NCI-H748 treated with DMSO at 0.1 percent for 48 hours (cell line): Measurements from ENCODE around the gene PLEKHA4.
A peak's percentile ranks its signal among the peaks of the same experiment; 100 is the strongest.
"Not testable (repeated sequence)": the region's sequence is repeated elsewhere in the genome, so short reads cannot be mapped to it uniquely, and the experiment has no call there.

Experiments used
- DNase-seq: peaks from one replicate; lab custom pipeline; 2025; lab: John Stamatoyannopoulos, UW

The PLEKHA4 gene

DNA sequence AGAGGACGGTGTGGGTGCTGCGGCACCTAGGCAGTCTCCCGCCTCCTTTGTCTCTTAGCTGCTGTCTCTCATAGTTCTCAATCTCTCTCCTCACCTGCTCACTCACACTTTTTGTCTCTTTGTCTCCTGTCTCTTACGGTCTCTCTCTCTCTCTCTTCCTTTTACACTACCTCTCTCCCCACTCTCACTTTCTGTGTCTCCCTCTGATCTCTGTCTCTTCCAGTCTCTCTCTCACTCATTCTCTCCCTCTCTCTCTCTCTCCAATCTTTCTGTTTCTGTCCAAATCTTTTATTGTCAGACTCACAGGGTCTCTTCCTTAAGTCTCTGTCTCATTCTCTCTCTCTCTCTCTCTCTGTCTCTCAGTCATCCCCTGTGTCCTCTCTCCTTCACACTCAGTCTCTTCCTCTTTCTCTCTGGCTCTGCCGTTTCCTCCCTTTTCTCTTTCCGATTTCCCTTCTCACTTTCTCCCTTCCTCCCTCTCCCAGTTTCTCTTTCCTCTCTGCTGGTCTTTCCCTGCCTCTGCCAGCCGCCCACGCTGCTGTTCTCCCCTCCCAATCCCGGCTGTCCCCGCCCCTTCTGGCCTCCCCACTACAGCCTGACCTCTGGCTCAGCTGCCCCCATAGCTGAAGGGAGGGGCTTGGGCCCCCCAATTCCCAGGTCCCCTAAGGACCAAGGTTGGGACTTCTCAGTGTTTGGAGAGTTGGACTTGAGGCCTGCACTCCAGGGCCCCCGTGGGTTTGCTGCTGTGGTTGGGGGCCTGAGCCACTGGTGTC is at the start of gene PLEKHA4:
TSS of gene PLEKHA4 (minus strand) at position 504 of the 773 bp plus-strand sequence. CDS start 997 bp downstream, outside the sequence.
- no peak for DNase-seq

DNA sequence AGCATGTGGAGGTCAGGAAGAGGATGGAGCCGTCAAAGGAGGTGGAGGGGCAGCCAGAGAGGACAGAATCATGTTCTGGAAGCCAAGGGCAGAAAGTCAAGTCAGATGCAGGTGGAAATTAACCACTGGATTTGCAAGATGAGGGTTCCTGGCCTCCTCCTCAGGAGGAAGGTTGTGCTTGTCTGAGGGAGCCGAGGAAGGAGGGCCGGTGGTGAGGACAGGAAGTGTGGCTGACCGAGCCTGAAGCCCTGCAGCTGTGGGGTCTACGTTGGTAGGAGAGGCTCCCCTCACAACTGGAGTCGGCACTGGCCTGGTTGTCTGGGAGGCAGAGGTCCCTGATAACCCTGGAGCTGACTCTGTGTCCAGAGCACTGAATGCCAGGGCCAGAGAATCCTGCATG is 49.7 kb upstream of the PLEKHA4 start:
- no peak for DNase-seq

- DNase-seq = no peak
Observed at GRCh38 chr19:48915757-48916156, 47.3 kb upstream of the PLEKHA4 start.

- DNase-seq = no peak
Observed at GRCh38 chr19:48914181-48914580, 45.8 kb upstream of the PLEKHA4 start.

DNA sequence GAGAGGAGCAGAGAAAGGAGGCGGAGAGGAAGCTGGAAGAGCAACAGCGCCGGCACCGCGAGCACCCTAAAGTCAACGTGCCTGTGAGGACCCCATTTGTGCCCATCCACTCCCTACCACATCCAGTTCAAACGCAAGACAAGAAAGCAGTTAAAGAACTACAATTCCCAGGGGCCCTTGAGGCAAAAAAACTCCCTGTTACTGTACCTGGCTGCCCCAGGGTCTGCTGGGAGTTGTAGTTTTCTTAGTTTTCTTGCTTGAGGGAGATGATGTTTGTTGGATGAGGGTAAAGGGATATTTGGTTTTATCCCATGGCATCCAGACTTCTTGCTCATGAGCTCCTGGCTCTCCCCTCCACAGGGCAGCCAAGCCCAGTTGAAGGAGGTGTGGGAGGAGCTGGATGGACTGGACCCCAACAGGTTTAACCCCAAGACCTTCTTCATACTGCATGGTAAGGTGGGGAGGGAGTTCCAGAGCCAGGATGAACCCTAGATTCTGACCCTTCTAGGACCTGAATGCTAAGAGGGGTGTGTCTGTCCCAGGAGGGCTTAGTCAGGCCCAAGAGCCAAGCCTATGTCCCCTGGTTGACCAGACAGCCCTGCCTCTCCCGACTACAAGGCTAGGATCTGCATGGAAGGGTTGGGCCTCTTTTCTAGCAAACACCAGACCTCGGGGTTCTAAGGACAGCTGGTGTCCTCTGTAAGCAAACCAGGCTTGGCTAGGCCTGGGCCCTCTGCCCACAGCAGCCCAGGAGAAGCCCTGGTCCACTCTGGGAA is 44.9 kb upstream of the PLEKHA4 start:
- no peak for DNase-seq

- no peak for DNase-seq
Observed at GRCh38 chr19:48910803-48911202, 42.4 kb upstream of the PLEKHA4 start.

- not testable (repeated sequence) for DNase-seq
Observed at GRCh38 chr19:48909424-48910077, 41.1 kb upstream of the PLEKHA4 start.

- no peak for DNase-seq
Observed at GRCh38 chr19:48907671-48908070, 39.3 kb upstream of the PLEKHA4 start.

- no peak for DNase-seq
Observed at GRCh38 chr19:48906324-48906723, 37.9 kb upstream of the PLEKHA4 start.

DNA sequence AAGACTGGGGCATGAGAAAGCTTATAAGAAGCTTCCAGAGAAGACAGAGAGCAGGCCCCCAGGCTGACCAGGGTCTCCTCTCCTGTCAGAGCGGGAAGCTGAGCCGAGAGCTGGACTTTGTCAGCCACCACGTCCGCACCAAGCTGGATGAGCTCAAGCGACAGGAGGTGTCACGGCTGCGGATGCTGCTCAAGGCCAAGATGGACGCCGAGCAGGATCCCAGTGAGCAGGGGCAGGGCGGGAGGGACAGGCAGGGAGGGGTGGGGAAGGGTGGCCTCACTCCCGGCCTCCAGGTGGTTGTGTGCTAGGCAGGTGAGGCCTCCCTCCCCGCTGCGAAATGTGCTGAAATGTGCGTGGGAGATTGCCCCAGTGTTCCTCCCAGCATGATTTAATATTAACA is 37.2 kb upstream of the PLEKHA4 start:
- DNase-seq = no peak

GRCh38 chr19:48903788-48904187 is 35.4 kb upstream of the PLEKHA4 start:
- DNase-seq = not testable (repeated sequence)

DNA sequence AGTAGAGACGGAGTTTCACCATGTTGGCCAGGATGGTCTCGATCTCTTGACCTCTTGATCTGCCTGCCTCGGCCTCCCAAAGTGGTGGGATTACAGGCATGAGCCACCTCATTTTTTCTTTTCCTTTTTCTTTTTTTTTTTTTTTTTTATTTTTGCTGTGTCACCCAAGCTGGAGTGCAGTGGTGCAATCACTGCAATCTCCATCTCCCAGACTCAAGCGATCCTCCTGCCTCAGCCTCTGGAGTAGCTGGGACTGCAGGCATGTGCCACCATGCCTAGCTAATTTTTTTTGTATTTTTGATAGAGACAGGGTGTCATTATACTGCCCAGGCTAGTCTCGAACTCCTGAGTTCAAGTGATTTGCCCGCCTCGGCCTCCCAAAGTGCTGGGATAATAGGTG is 33.9 kb upstream of the PLEKHA4 start:
- not testable (repeated sequence) for DNase-seq

GRCh38 chr19:48900477-48901406 is 32.3 kb upstream of the PLEKHA4 start:
- DNase-seq = no peak

GRCh38 chr19:48899781-48900476 is 31.5 kb upstream of the PLEKHA4 start, which contains the start of gene NUCB1:
Gene NUCB1 (plus strand): TSS chr19:48900312. CDS start chr19:48900797, 485 bp downstream.
- peak; percentile 99 for DNase-seq

GRCh38 chr19:48899386-48899749 is 31.0 kb upstream of the PLEKHA4 start:
- DNase-seq = not testable (repeated sequence)

- DNase-seq = no peak
Observed at GRCh38 chr19:48897181-48897580, 28.8 kb upstream of the PLEKHA4 start.

GRCh38 chr19:48896191-48896720 is 27.8 kb upstream of the PLEKHA4 start:
- DNase-seq = no peak

DNA sequence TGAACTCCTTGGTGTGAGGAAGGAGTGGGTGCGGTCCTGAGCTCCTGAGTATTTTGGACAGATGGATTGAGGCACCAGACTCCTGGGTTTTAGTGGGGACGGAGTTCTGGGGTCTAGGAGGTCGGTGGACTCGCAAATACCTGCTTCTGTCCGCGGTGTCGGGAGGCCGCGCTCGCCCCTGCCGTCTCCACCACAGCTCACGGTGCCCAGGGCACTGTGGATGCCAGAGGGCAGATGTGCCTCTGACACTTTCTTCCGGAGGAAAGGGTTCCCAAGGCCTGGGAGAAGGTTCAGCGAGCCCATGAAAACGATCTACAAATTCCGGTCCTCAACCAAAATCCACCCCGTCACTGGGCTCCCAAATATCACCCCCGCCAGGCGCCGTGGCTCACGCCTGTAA is 26.8 kb upstream of the PLEKHA4 start:
- DNase-seq = no peak

GRCh38 chr19:48890551-48890950 is 22.1 kb upstream of the PLEKHA4 start:
- no peak for DNase-seq

DNA sequence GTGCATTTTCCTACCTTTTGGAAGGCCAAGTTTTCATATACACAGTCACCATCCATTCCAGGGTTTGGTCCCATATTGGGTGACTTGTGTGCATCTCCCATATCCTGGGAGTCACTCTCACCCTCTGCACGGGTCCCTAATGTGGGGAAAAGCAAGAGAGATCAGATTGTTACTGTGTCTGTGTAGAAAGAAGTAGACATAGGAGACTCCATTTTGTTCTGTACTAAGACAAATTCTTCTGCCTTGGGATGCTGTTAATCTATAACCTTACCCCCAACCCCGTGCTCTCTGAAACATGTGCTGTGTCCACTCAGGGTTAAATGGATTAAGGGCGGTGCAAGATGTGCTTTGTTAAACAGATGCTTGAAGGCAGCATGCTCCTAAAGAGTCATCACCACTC is 21.1 kb upstream of the PLEKHA4 start:
- not testable (repeated sequence) for DNase-seq
